H1 (cell line): Measurements from ENCODE around the gene GOLGA2.

Source experiments
- E2F6 ChIP-seq: IDR thresholded peaks from 2 replicates; pipeline ENCODE4 v1.6.1; 2012; ENCODE audit warnings: inconsistent platforms
- EGR1 ChIP-seq: IDR thresholded peaks from 2 replicates; pipeline ENCODE4 v1.6.1; 2011; ENCODE audit warnings: low read depth, low read length, borderline replicate concordance
- GABPA ChIP-seq: IDR thresholded peaks from 2 replicates; pipeline ENCODE4 v1.6.1; 2011; ENCODE audit warnings: mild to moderate bottlenecking, low read length, moderate library complexity, borderline replicate concordance; ENCODE audit not compliant: insufficient read depth
- POLR2A ChIP-seq, 2 experiments: IDR thresholded peaks; 1 replicate in 1 of 2; 2 replicates in 1 of 2; pipeline ENCODE4 v1.6.1; 2011; ENCODE audit warnings: low read depth in 2 of 2, low read length in 2 of 2, mild to moderate bottlenecking in 2 of 2; ENCODE audit errors: control extremely low read depth in 1 of 2
- RFX5 ChIP-seq: IDR thresholded peaks from 2 replicates; pipeline ENCODE4 v1.6.1; 2011; ENCODE audit warnings: low read depth, low read length, improper control_type of control experiment, borderline replicate concordance
- SIN3A ChIP-seq, 2 experiments: IDR thresholded peaks in 1 of 2; conservative IDR thresholded peaks in 1 of 2; 2 replicates each; pipeline ENCODE4 v1.6.1; 2011 to 2012; ENCODE audit warnings: low read length in 2 of 2, improper control_type of control experiment in 1 of 2, low read depth in 1 of 2, mild to moderate bottlenecking in 1 of 2
- YY1 ChIP-seq: IDR thresholded peaks from 2 replicates; pipeline ENCODE4 v1.6.1; 2011; ENCODE audit warnings: low read depth, mild to moderate bottlenecking, low read length
- TF ChIP-seq, protein P1 (sequence below), 3 experiments: IDR thresholded peaks; 1 replicate in 2 of 3; 2 replicates in 1 of 3; pipeline versions ENCODE4 v1.5.1 to v1.6.1; 2011; ENCODE audit warnings: low read length in 3 of 3, mild to moderate bottlenecking in 3 of 3, inconsistent platforms in 2 of 3, low read depth in 1 of 3, moderate library complexity in 1 of 3; ENCODE audit not compliant: insufficient read depth in 1 of 3; ENCODE audit errors: control extremely low read depth in 1 of 3

DNA sequence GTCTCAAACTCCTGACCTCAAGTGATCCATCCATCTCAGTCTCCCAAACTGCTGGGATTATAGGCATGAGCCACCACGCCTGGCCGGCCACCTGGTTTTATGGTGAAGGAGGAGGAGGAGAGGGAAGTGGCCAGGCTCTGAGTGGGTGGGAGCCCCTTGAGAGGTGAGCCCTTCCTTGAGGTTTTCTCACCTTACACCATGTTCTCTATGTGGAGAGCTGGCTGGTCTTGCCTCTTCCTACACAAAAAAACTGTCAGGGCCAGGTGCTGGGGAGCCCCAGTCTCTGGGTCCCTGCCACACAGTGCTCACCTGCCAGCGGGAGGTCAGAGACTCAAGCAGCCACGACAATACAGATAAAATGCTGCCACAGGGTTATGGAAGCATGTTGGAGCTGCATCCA, 18.3 kb upstream of the GOLGA2 start:
- TF ChIP-seq YY1 (no peak), E2F6 (no peak), RFX5 (no peak), EGR1 (no peak), SIN3A (conservative IDR thresholded peaks at IDR 0.05 in 1 of 2, IDR thresholded peaks at IDR 0.05 in 1 of 2; ENCODE audit: low read depth in 1 of 2, low read length in 2 of 2) (no peak), GABPA (no peak), POLR2A (IDR thresholded peaks at IDR 0.05; ENCODE audit: control extremely low read depth in 1 of 2, low read depth in 2 of 2, low read length in 2 of 2) (no peak)
- TF ChIP-seq, protein P1, sequence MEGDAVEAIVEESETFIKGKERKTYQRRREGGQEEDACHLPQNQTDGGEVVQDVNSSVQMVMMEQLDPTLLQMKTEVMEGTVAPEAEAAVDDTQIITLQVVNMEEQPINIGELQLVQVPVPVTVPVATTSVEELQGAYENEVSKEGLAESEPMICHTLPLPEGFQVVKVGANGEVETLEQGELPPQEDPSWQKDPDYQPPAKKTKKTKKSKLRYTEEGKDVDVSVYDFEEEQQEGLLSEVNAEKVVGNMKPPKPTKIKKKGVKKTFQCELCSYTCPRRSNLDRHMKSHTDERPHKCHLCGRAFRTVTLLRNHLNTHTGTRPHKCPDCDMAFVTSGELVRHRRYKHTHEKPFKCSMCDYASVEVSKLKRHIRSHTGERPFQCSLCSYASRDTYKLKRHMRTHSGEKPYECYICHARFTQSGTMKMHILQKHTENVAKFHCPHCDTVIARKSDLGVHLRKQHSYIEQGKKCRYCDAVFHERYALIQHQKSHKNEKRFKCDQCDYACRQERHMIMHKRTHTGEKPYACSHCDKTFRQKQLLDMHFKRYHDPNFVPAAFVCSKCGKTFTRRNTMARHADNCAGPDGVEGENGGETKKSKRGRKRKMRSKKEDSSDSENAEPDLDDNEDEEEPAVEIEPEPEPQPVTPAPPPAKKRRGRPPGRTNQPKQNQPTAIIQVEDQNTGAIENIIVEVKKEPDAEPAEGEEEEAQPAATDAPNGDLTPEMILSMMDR (IDR thresholded peaks at IDR 0.05; ENCODE audit: control extremely low read depth in 1 of 3, insufficient read depth in 1 of 3, low read depth in 1 of 3, low read length in 3 of 3), result no peak
